22Rv1 (cell line): ENCODE data around the gene NGDN.
"Not testable (repeated sequence)": the region's sequence is repeated elsewhere in the genome, so short reads cannot be mapped to it uniquely, and the experiment has no call there.

Experiments used
- H3K27ac ChIP-seq: fragments of 450-650 bp; 2 replicates; pipeline ENCODE4 v1.5.1; 2017
- ZFX ChIP-seq: fragments of 450-650 bp; IDR thresholded peaks from 2 replicates; pipeline ENCODE4 v1.6.1; 2017; ENCODE audit warnings: antibody characterized with exemption, borderline replicate concordance
- TF ChIP-seq, protein P1 (sequence below): fragments of 450-650 bp; IDR thresholded peaks from 2 replicates; pipeline ENCODE4 v1.5.1; 2017; ENCODE audit warnings: mild to moderate bottlenecking

NGDN gene

DNA sequence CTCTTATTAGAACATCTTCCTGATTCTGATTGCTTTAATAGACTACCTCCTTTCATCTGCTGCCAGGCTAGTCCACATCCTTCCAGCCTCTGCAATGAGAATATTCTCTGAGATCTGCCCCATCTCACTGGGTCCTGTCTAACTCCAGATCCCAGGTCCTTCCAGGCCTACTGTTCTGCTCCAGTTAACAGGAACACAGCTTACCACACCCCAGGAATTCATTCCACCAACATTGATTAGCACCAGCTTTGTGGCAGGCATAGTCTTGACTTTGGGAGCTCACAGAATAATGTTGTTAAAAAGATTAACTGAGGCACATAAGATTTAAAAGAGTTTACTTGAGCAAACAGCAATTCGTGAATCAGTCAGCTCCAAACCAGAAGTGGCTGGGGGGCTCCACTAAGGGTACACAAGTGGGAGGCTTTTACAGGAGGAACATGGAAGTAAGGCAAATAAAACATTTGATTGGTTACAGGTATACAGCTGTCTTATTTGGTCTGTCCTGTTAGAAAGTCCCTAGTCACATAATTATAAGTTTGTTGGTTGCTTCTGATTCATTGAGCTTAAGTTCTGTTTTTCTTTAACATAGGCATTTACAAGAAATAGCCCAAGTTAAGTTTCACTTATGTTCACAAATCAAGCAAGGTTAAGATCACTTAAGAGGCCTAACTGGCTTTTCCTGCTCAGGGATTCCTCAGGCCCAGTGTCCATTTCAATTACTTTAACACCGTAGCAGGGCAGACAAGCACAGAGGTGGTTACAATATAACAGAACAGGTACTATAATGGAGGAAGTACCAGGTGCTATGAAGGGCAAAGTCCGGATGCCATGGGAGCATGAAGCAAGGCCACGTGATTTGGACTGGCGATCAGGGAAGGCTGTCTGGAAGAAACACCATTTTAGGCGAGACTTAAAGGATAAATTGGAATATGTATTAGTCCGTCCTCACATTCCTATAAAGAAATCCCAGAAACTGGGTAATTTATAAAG, 21.8 kb upstream of the NGDN start:
- peak overlapping the region; percentile 23; the same call in 1 of the 2 replicates for H3K27ac ChIP-seq
- TF ChIP-seq, protein P1, sequence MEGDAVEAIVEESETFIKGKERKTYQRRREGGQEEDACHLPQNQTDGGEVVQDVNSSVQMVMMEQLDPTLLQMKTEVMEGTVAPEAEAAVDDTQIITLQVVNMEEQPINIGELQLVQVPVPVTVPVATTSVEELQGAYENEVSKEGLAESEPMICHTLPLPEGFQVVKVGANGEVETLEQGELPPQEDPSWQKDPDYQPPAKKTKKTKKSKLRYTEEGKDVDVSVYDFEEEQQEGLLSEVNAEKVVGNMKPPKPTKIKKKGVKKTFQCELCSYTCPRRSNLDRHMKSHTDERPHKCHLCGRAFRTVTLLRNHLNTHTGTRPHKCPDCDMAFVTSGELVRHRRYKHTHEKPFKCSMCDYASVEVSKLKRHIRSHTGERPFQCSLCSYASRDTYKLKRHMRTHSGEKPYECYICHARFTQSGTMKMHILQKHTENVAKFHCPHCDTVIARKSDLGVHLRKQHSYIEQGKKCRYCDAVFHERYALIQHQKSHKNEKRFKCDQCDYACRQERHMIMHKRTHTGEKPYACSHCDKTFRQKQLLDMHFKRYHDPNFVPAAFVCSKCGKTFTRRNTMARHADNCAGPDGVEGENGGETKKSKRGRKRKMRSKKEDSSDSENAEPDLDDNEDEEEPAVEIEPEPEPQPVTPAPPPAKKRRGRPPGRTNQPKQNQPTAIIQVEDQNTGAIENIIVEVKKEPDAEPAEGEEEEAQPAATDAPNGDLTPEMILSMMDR: no peak
- no peak for TF ChIP-seq ZFX

DNA sequence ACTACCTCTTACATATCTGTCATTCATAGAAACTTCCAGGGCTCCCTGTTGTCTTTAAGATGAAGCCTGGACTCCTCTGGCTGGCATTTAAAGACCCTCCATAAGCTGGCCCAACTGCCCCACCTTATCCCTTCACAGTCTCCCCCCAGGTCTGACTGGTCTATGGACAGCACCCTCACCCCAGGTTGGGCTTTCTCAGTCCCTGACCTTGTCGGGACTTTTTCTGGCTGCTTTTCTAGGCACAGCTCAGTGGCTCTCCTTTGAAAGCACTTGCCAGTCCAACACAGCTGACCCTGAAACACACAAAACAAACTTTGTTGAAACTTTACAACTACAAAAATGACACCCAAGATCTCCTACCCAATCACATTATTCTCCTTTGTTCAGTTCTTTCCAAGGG, 20.2 kb upstream of the NGDN start:
- TF ChIP-seq, protein P1: no peak
- TF ChIP-seq ZFX: no peak
- H3K27ac ChIP-seq: no peak overlapping the region

DNA sequence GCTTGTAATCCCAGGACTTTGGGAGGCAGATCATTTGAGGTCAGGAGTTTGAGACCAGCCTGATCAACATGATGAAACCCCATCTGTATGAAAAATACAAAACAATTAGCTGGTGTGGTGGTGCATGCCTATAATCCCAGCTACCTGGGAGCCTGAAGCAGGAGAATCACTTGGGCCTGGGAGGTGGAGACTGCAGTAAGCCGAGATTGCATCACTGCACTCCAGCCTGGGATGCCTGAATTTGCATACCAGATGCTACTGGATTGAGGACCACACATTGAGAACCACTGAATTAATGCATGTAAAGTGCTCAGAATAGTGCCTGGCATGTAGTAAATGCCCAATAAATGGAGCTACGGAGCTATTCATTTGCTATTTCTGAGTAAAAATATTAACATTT, 19.1 kb upstream of the NGDN start:
- TF ChIP-seq ZFX: no peak
- TF ChIP-seq, protein P1: no peak

DNA sequence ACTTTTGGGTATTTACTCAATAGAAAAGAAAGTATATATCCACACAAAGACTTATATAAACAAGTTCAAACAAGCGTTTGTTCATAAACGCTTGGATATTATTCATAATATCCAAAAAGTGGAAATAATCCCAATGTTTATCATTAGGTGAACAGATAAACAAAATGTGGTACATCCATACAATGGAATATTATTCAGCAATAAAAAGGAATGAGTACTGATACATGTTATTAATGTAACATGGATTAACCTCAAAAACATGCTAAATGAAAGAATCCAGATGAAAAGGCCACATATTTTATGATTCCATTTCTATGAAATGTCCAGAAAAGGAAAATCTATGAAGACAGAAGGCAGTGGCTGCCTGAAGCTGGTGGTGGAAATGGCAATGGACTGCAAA, 17.3 kb upstream of the NGDN start:
- H3K27ac ChIP-seq: no peak overlapping the region
- TF ChIP-seq, protein P1: no peak
- no peak for TF ChIP-seq ZFX

More for the DNA sequence above, 19.1 kb upstream of the NGDN start:
- H3K27ac ChIP-seq: no peak overlapping the region

DNA sequence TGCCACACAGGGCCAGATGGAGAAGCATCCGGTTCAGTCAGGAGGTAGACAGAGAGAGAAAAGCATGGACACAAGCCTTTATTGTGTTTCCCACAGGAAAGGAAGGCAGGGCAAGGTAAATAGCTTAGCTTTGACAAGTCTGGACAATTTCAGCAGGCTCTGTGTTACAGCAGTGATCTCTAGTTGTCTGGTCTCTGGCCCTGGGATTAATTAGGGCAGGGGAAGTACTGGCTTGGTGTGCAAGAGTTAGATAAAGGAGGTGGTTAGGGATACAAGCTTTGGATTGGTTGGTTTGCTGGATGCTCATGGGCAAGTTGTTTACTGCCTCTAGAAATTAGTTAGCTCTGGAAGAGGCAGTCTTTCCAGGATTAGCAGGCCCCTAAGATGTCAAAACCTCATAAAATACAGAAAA, 15.1 kb upstream of the NGDN start:
- no peak for TF ChIP-seq ZFX
- TF ChIP-seq, protein P1: no peak
- H3K27ac ChIP-seq: no peak overlapping the region

DNA sequence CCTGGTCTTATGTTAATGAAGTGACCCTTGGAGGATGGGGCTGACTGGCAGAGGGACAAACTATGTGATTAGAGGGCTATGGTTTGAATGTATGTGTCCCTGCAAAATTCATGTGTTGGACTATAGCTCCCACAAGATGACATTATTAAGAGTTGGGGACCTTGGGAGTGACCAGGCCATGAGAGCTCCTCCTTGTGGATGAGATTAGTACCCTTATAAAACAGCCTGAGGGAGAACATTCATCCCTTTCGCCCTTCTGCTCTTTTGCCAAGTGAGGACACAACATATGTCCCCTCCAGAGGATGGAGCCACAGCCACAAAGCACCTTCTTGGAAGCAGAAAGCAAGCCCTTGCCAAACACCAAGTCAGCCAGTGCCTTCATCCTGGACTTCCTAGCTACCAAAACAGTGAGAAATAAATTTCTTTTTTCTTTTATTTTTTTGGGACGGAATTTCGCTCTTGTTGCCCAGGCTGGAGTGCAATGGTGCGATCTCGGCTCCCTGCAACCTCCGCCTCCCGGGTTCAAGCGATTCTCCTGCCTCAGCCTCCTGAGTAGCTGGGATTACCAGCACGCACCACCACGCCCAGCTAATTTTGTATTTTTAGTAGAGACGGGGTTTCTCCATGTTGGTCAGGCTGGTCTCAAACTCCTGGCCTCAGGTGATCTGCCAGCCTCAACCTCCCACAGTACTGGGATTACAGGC, 12.5 kb upstream of the NGDN start:
- not testable (repeated sequence) for H3K27ac ChIP-seq

DNA sequence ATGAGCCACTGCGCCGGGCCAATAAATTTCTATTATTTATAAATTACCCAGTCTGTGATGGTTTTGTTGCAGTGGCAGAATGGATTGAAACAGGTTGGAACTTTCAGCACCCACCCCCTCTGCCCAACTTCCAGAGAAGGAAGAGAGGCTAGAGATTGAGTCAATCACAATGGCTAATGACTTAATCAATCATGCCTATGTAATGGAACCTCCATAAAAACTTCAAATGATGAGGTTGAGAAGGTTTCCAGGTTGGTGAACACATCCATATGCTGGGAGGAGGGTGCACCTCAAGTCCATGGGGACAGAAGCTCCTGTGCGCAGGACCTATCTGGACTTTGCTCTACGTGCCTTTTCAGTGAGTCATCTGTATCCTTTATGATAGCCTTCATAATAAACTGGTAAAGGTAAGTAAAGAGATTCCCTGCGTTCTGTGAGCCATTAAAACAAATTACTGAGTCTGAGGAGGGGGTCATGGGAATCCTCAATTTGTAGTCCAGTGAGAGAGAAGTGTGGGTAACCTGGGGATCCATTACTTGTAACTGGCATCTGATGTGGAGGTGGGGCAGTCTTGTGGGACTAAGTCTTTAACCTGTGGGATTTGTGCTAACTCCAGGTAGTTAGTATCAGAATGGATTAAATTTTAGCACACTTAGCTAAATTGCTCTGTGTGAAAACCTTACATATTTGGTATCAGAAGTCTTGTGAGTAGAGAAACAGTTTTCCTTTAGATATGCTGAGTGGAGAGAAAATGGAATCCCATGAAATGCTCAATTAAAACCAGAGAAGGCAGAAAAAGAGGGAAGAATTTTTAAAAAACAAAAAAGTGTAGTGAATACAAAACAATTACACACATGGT, 11.7 kb upstream of the NGDN start:
- H3K27ac ChIP-seq: no peak overlapping the region
- TF ChIP-seq, protein P1: no peak
- no peak for TF ChIP-seq ZFX
